ENCODE data around the gene UPK3B.
"Not testable (repeated sequence)": the region's sequence is repeated elsewhere in the genome, so short reads cannot be mapped to it uniquely, and the experiment has no call there.

The UPK3B gene

DNA sequence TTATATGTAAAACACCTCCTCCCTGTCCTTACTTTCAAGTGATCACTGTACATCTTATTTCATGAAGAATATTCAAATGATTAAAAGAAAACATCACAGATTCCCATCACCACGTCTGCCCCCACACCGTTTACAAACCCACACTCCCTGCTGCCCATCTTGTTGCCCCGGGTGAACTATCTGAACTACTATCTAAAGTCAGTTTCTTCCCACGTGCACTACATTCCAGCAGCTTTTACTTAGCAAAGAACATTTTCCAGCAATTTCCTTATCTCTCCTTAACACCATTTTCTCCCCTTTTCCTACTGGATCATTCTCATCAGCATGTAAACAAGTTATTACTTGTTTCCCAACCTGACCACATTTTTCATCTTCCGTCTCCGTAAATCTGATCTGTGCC lies 49.3 kb downstream of the UPK3B start:
- H3K36me3 ChIP-seq (ENCODE audit: control insufficient read depth in 4 of 4, insufficient read depth in 4 of 4, low read length in 3 of 4); H3K27ac ChIP-seq (ENCODE audit: insufficient read depth in 1 of 2, low read depth in 1 of 2, low read length in 2 of 2, poor library complexity in 1 of 2, severe bottlenecking in 2 of 2); H3K4me3 ChIP-seq (ENCODE audit: control insufficient read depth in 1 of 7, extremely low read depth in 1 of 7, insufficient read depth in 4 of 7, low read depth in 2 of 7, low read length in 6 of 7); DNase-seq; H3K4me1 ChIP-seq (ENCODE audit: control extremely low read depth in 1 of 4, control insufficient read depth in 4 of 4, insufficient read depth in 4 of 4, low read length in 3 of 4); H3K9me3 ChIP-seq (ENCODE audit: control extremely low read depth in 1 of 5, control insufficient read depth in 4 of 5, insufficient read depth in 2 of 5, low read depth in 1 of 5, low read length in 4 of 5); POLR2A ChIA-PET; H3K27me3 ChIP-seq (replicated peaks in 2 of 5; ENCODE audit: control insufficient read depth in 4 of 5, insufficient read depth in 5 of 5, low read length in 4 of 5); CTCF ChIA-PET: not testable (repeated sequence)
- no CpG with 5 or more reads among the region's 6 CpGs for WGBS (ENCODE audit: insufficient coverage)

DNA sequence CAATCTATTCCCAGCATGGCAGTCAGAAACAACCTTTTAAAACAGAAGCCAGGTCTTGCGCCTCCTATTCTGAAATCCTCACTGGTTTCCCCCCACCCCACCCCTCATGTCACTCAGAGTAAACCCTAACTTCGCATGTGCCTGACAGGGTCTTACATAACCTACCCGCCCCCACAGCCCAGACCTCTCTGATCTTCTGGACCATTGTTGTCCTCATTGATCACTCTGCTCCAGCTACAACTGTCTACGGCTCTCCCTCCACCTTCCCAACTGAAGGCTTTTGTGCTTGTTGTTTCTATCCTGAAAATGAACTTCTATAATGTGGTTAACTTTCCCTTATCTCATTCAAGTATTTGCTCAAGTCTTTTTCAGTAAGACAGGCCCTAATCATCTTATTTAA lies 49.8 kb downstream of the UPK3B start:
- WGBS (ENCODE audit: insufficient coverage): no CpG with 5 or more reads among the region's 4 CpGs
- DNase-seq; H3K9me3 ChIP-seq (ENCODE audit: control extremely low read depth in 1 of 5, control insufficient read depth in 4 of 5, insufficient read depth in 2 of 5, low read depth in 1 of 5, low read length in 4 of 5); H3K36me3 ChIP-seq (ENCODE audit: control insufficient read depth in 4 of 4, insufficient read depth in 4 of 4, low read length in 3 of 4); H3K27ac ChIP-seq (ENCODE audit: insufficient read depth in 1 of 2, low read depth in 1 of 2, low read length in 2 of 2, poor library complexity in 1 of 2, severe bottlenecking in 2 of 2); H3K4me1 ChIP-seq (ENCODE audit: control extremely low read depth in 1 of 4, control insufficient read depth in 4 of 4, insufficient read depth in 4 of 4, low read length in 3 of 4); POLR2A ChIA-PET; H3K4me3 ChIP-seq (ENCODE audit: control insufficient read depth in 1 of 7, extremely low read depth in 1 of 7, insufficient read depth in 4 of 7, low read depth in 2 of 7, low read length in 6 of 7); H3K27me3 ChIP-seq (replicated peaks in 2 of 5; ENCODE audit: control insufficient read depth in 4 of 5, insufficient read depth in 5 of 5, low read length in 4 of 5); CTCF ChIA-PET: not testable (repeated sequence)

DNA sequence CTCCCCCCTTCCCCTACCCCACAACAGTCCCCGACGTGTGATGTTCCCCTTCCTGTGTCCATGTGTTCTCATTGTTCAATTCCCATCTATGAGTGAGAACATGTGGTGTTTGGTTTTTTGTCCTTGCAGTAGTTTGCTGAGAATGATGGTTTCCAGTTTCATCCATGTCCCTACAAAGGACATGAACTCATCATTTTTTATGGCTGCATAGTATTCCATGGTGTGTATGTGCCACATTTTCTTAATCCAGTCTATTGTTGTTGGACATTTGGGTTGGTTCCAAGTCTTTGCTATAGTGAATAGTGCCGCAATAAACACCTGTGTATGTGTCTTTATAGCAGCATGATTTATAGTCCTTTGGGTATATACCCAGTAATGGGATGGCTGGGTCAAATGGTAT lies 51.0 kb downstream of the UPK3B start:
- H3K36me3 ChIP-seq (ENCODE audit: control insufficient read depth in 4 of 4, insufficient read depth in 4 of 4, low read length in 3 of 4); H3K4me1 ChIP-seq (ENCODE audit: control extremely low read depth in 1 of 4, control insufficient read depth in 4 of 4, insufficient read depth in 4 of 4, low read length in 3 of 4); DNase-seq; CTCF ChIA-PET; H3K4me3 ChIP-seq (ENCODE audit: control insufficient read depth in 1 of 7, extremely low read depth in 1 of 7, insufficient read depth in 4 of 7, low read depth in 2 of 7, low read length in 6 of 7); H3K27ac ChIP-seq (ENCODE audit: insufficient read depth in 1 of 2, low read depth in 1 of 2, low read length in 2 of 2, poor library complexity in 1 of 2, severe bottlenecking in 2 of 2); H3K27me3 ChIP-seq (replicated peaks in 2 of 5; ENCODE audit: control insufficient read depth in 4 of 5, insufficient read depth in 5 of 5, low read length in 4 of 5); POLR2A ChIA-PET; H3K9me3 ChIP-seq (ENCODE audit: control extremely low read depth in 1 of 5, control insufficient read depth in 4 of 5, insufficient read depth in 2 of 5, low read depth in 1 of 5, low read length in 4 of 5): not testable (repeated sequence)
- WGBS (ENCODE audit: insufficient coverage): no CpG with 5 or more reads among the region's 3 CpGs

DNA sequence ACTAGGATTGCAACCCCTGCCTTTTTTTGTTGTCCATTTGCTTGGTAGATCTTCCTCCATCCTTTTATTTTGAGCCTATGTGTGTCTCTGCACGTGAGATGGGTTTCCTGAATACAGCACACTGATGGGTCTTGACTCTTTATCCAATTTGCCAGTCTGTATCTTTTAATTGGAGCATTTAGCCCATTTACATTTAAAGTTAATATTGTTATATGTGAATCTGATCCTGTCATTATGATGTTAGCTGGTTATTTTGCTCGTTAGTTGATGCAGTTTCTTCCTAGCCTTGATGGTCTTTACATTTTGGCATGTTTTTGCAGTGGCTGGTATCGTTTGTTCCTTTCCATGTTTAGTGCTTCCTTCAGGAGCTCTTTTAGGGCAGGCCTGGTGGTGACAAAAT lies 54.6 kb downstream of the UPK3B start:
- H3K36me3 ChIP-seq (ENCODE audit: control insufficient read depth in 4 of 4, insufficient read depth in 4 of 4, low read length in 3 of 4); H3K9me3 ChIP-seq (ENCODE audit: control extremely low read depth in 1 of 5, control insufficient read depth in 4 of 5, insufficient read depth in 2 of 5, low read depth in 1 of 5, low read length in 4 of 5); DNase-seq; H3K27me3 ChIP-seq (replicated peaks in 2 of 5; ENCODE audit: control insufficient read depth in 4 of 5, insufficient read depth in 5 of 5, low read length in 4 of 5); H3K4me1 ChIP-seq (ENCODE audit: control extremely low read depth in 1 of 4, control insufficient read depth in 4 of 4, insufficient read depth in 4 of 4, low read length in 3 of 4); H3K27ac ChIP-seq (ENCODE audit: insufficient read depth in 1 of 2, low read depth in 1 of 2, low read length in 2 of 2, poor library complexity in 1 of 2, severe bottlenecking in 2 of 2); POLR2A ChIA-PET; H3K4me3 ChIP-seq (ENCODE audit: control insufficient read depth in 1 of 7, extremely low read depth in 1 of 7, insufficient read depth in 4 of 7, low read depth in 2 of 7, low read length in 6 of 7); CTCF ChIA-PET: not testable (repeated sequence)
- WGBS (ENCODE audit: insufficient coverage): no CpG with 5 or more reads among the region's 3 CpGs
